Muscle layer of colon (tissue), 2 donors: ENCODE results near the gene FILIP1L.

ENCODE experiments used
- H3K27ac ChIP-seq: one replicate; pipeline ENCODE4 v1.7.0; 2013; ENCODE audit warnings: low read depth, mild to moderate bottlenecking, low read length, moderate library complexity
- H3K27me3 ChIP-seq, 2 donors: one replicate each; pipeline ENCODE4 v1.7.0; 2013; ENCODE audit warnings: low read length in 2 of 2, mild to moderate bottlenecking in 2 of 2; ENCODE audit not compliant: insufficient read depth in 2 of 2, control insufficient read depth in 1 of 2
- H3K36me3 ChIP-seq: one replicate; pipeline ENCODE4 v1.7.0; 2013; ENCODE audit warnings: mild to moderate bottlenecking, low read length; ENCODE audit not compliant: insufficient read depth
- H3K4me1 ChIP-seq: one replicate; pipeline ENCODE4 v1.7.0; 2013; ENCODE audit warnings: mild to moderate bottlenecking, low read length; ENCODE audit not compliant: insufficient read depth
- H3K4me3 ChIP-seq, 2 donors: one replicate each; pipeline ENCODE4 v1.7.0; 2013; ENCODE audit warnings: low read length in 2 of 2, low read depth in 1 of 2, mild to moderate bottlenecking in 1 of 2, moderate library complexity in 1 of 2
- H3K9ac ChIP-seq: one replicate; pipeline ENCODE4 v1.7.0; 2013; ENCODE audit warnings: low read length
- H3K9me3 ChIP-seq: one replicate; pipeline ENCODE4 v1.7.0; 2013; ENCODE audit warnings: mild to moderate bottlenecking, low read length
- donor health status: abdominal sarcoma.
- donor health status: Adenocarcinoma of cecum.

FILIP1L gene

DNA sequence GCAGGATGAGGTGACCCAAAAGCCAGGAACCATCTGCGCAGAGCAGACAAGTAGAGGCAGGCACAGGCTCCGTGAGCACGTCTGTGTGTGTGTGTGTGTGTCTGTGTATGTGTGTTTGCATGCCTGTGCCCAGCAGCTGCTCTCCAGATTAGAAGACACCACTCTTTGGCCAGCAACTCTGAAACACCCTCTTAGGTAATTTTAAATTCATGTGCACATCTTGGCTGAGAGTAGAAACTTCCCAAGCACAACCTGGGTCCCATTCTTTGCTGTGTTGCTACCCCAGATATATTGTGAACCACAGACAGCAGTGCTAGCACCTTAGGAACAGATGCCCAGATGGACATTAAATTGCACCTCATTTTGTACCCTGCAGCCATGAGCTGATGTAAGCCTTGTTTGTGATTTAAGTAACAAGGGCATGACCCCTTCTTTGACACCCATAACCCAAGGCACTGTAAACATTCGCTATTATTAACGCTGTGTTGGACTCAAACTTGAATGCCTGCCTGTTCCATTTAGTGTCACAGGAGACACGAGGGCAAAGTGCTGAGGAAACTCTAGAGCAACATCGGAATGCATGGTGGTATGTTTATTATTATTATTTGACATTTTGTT, at the start of gene FILIP1L:
Gene FILIP1L (minus strand): TSS at position 89 of the 618 bp plus-strand sequence.
- H3K36me3 ChIP-seq, result no peaks in the 10 kb centered on the region
- H3K27me3 ChIP-seq, result no peaks in the 10 kb centered on the region
- H3K9me3 ChIP-seq, result no peaks in the 10 kb centered on the region
- H3K27ac ChIP-seq, result no peak within 1 kb of the TSS
- H3K4me1 ChIP-seq, result peaks cover 5% of the 10 kb centered on the region
- H3K9ac ChIP-seq, result no peak within 1 kb of the TSS
- no peak within 1 kb of the TSS for H3K4me3 ChIP-seq

DNA sequence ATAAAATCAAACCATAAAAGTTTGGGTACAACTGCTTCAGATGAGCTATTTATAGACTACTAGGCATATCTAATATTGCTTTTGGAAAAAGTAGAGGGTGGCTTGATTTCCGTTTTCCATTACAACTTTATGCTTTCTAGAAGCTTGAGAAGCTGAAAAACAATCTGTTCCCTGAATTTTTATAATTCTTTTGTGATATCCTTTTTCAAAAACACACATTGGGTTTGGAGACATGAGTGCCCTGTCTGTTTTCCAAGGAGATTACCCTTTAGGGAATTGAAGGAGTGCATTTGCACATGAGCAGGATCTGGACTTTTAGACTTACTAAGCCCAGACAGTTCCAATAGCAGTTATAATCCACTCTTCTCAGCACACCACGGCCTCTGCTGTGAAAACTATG, 49.5 kb upstream of the FILIP1L start:
- H3K4me3 ChIP-seq, result no peak overlapping the region
- no peak overlapping the region for H3K27ac ChIP-seq
- H3K9ac ChIP-seq, result no peak overlapping the region
- no peaks in the 10 kb centered on the region for H3K36me3 ChIP-seq
- H3K27me3 ChIP-seq, result no peaks in the 10 kb centered on the region
- H3K9me3 ChIP-seq, result no peaks in the 10 kb centered on the region
- H3K4me1 ChIP-seq, result peaks cover 13% of the 10 kb centered on the region

DNA sequence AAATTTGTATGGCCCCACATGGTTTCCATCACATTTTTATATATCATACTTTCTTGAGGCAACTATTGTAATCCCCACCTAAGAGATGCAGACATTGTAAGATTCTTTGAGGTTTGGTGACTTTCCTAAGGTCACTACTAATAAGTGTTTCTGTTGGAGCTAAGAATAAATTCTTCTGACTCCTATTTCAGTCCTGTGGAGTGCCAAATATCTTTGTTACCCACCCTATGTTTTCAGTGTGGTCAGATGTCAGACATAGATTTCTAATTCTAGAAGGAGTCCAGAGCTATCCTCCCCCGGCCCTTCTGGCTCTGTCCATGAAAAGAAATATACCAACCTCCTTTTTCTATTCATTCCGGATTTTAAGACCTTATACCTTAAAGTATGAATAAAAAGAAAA, 46.2 kb upstream of the FILIP1L start:
- Histone ChIP-seq H3K36me3 (no peaks in the 10 kb centered on the region), H3K27ac (no peak overlapping the region), H3K9me3 (no peaks in the 10 kb centered on the region), H3K4me1 (peaks cover 23% of the 10 kb centered on the region), H3K9ac (no peak overlapping the region), H3K4me3 (no peak overlapping the region), H3K27me3 (no peaks in the 10 kb centered on the region)

DNA sequence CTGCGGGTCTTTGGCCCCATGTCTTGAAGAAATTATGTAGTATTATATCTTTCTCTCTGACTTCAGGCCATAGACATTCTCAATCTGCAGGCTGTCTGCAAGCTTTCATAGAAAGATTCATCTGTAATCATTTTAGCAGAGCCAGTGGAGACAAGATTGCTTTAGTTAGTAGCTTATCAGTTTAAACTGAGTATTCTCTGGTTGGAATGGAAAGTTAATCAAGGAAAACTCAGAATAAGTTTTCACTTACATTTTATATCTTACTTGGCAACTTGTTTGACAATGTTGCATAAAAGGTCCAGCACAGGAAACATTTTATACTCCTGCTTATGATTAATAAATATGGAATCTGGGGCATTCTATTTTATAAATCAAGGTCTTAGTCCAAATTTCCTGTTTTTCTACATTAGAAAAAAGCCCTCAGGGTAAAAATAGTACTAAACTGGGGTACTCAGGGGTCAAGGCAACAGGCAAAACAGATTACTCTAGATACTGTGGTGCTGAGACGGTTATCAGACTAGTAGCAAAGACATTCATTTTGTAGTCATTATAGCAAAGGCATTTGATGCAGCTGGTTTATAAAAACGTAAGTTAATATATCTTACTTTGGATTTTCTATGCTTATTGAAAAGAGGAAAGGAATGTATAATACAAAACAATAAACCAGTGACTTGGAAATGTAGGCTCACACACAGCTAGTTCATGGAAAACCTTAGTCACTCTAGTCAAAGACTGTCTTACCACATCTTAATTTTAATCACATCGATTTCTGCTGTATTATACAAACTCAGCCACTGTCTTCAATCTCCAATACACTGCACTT, 45.2 kb upstream of the FILIP1L start:
- H3K9me3 ChIP-seq, result no peaks in the 10 kb centered on the region
- no peak overlapping the region for H3K27ac ChIP-seq
- H3K9ac ChIP-seq, result no peak overlapping the region
- no peaks in the 10 kb centered on the region for H3K36me3 ChIP-seq
- no peak overlapping the region for H3K4me3 ChIP-seq
- peaks cover 23% of the 10 kb centered on the region for H3K4me1 ChIP-seq
- no peaks in the 10 kb centered on the region for H3K27me3 ChIP-seq

DNA sequence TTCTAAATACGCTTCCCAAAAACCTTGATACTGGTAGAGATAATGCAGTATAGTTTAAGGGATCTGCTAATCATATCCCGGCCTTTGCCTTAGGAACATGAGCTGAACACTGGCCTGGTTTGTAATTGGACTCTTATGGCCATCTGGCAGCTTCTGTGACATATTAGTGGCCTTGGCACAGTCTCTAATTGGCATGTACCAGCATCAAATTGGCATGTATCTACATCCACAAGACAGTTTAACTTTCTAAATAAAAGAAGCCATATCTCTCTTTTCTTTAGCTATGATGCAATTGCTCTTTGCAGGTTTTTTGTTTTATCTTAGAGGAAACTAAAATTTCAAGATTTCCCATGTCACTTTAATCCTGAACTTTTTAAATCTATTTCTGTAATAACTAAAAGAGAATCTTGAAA, 44.6 kb upstream of the FILIP1L start:
- Histone ChIP-seq H3K4me3 (no peak overlapping the region), H3K36me3 (no peaks in the 10 kb centered on the region), H3K9ac (no peak overlapping the region), H3K27ac (no peak overlapping the region), H3K27me3 (no peaks in the 10 kb centered on the region), H3K4me1 (peaks cover 23% of the 10 kb centered on the region), H3K9me3 (no peaks in the 10 kb centered on the region)

DNA sequence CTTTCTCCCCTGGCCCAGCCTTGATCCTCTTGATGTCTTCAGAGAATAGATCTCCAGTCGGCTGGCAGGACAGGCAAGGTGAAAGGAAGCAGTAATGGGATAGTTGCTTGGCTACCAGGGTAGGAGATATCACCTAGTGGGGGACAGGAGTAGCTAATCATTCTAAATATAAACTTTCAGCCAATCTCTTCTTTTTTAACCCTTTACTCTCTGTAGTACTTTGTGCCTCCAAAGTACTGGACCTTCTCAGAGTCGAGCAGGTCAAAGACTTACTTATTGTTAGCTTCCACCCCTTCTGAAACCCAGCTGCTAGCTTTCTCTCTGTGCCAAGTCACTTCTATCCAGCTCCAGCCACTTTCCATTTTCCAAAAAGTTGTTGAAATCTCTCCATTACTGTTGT, 43.4 kb upstream of the FILIP1L start:
- H3K27me3 ChIP-seq, result no peaks in the 10 kb centered on the region
- H3K27ac ChIP-seq, result no peak overlapping the region
- no peak overlapping the region for H3K9ac ChIP-seq
- no peaks in the 10 kb centered on the region for H3K9me3 ChIP-seq
- peaks cover 23% of the 10 kb centered on the region for H3K4me1 ChIP-seq
- H3K36me3 ChIP-seq, result no peaks in the 10 kb centered on the region
- no peak overlapping the region for H3K4me3 ChIP-seq

DNA sequence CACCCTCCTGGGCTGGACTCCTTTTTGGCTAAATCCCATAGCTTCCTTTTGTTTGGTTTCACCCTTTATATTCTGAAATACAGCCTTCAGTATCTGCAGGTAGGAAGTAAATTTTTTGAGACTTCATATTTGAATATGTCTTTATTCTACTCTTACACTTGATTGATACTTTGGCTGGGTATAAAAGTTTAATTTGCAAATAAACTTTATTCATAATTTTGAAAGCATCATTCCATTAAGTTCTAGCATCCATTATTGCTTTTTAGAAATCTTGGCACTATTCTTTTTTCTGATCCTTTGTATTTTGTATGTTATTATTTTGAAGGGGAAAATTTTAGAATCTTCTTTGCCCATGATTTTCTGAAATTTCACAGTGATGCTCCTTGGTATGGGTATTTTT, 41.3 kb upstream of the FILIP1L start:
- H3K36me3 ChIP-seq, result no peaks in the 10 kb centered on the region
- no peak overlapping the region for H3K27ac ChIP-seq
- H3K27me3 ChIP-seq, result no peaks in the 10 kb centered on the region
- H3K9ac ChIP-seq, result no peak overlapping the region
- no peaks in the 10 kb centered on the region for H3K9me3 ChIP-seq
- no peak overlapping the region for H3K4me3 ChIP-seq
- peaks cover 31% of the 10 kb centered on the region for H3K4me1 ChIP-seq

DNA sequence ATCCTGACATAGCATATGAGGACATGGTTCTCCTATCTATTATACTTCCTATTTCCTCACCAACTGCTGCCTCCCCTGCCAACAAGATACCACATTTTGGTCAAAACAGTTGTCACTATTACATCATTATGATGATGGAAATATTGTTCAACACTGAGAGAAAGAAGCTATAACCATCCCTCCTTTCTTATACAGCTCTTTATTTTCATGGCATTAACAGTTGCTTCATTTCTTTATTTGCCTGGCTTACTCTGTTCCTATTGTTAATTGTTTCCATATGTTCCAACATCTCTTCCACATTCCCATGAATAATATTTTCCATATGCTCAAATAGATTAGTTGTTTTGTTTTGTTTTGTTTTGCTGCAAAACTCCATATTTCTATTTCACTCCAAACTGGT, 40.8 kb upstream of the FILIP1L start:
- Histone ChIP-seq H3K4me3 (no peak overlapping the region), H3K4me1 (peaks cover 34% of the 10 kb centered on the region), H3K36me3 (no peaks in the 10 kb centered on the region), H3K27me3 (no peaks in the 10 kb centered on the region), H3K9me3 (no peaks in the 10 kb centered on the region), H3K9ac (no peak overlapping the region), H3K27ac (no peak overlapping the region)

DNA sequence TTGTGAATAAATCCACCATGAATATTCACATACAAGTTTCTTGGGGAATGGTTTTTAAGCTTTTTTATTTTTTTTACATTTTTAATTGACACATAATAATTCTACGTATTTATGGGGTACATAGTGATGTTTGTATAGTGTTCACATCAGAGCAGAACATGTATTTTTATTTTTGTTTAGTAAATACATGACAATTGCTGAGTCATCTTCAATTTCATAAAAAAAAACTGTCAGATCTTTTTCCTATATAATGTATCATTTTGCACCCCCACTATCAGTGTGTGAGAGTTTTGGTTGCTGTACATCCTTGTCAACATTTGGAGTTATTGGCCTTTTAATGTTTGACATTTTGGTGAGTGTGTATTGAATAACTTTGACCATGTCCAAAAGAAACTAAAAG, 39.9 kb upstream of the FILIP1L start:
- Histone ChIP-seq H3K27ac (no peak overlapping the region), H3K4me3 (no peak overlapping the region), H3K27me3 (no peaks in the 10 kb centered on the region)

DNA sequence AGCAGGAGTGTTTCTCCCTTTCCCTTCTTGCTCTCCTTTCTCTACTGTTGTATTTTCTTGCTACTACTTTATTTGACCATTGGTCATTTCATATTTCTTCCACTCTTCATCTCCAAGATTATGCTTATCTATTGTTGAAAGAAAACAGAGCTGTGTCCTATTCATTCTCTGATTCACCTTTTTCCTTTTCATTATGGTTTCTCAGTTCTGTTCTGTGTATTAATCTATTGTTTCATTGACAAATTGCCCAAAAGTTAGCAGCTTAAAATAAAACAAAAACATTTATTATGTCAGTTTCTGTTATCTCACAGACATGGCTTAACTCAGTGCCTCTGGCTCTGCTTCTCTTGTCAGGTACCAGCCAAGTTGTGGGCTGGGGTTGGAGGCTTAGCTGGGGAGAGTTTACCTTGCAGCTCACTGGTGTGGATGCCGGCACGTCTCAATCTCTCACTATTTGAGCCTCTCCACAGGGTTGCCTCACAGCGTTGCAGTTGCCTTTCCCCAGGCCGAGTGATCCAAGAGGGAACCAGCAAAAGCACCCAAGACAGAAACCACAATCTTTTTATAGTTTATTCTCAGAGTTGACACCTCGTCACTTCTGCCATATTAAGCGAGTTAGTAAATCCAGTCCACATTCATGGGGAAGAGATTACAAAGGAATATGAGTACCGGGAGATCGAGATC, 36.9 kb upstream of the FILIP1L start:
- Histone ChIP-seq H3K4me3 (no peak overlapping the region), H3K27ac (peak overlapping the region; percentile 47), H3K4me1 (peaks cover 20% of the 10 kb centered on the region), H3K9me3 (no peaks in the 10 kb centered on the region), H3K9ac (no peak overlapping the region), H3K36me3 (no peaks in the 10 kb centered on the region), H3K27me3 (no peaks in the 10 kb centered on the region)

More for the DNA sequence above, 39.9 kb upstream of the FILIP1L start:
- Histone ChIP-seq H3K36me3 (no peaks in the 10 kb centered on the region), H3K4me1 (peaks cover 31% of the 10 kb centered on the region), H3K9me3 (no peaks in the 10 kb centered on the region), H3K9ac (no peak overlapping the region)

DNA sequence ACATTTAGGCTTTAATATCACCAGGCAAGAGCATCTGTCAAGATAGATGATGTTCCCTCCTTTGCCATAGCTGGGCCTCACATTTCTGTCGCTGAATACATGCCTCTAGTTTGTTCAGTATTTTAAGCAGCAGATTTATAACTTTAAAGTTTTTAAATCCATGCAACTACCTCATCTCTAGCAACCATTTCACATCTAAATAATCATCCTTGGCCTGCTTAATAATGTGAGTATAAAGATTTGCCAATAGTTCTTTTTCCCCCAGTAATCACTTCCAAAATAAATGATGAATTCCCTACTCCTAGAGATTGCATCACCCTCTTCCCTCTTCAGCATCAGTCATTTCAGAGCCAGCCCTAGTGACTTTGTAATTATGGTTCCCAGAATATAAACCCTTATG, 36.2 kb upstream of the FILIP1L start:
- Histone ChIP-seq H3K36me3 (no peaks in the 10 kb centered on the region), H3K27me3 (no peaks in the 10 kb centered on the region), H3K9ac (no peak overlapping the region), H3K27ac (peak overlapping the region; percentile 47), H3K4me3 (no peak overlapping the region), H3K9me3 (no peaks in the 10 kb centered on the region), H3K4me1 (peaks cover 20% of the 10 kb centered on the region)
